Trophoblast cell (in vitro differentiated cells and primary cell): ENCODE data around the gene MC1R.

Source experiments
- DNase-seq, 2 donors: peaks; one replicate each; pipeline ENCODE4 v3.0.0-alpha.2; 2016
- H2AFZ ChIP-seq: 2 replicates; pipeline ENCODE4 v1.6.1; 2013; ENCODE audit warnings: low read length, moderate library complexity, mild to moderate bottlenecking; ENCODE audit not compliant: insufficient read depth, poor library complexity
- H2AK5ac ChIP-seq: 2 replicates; pipeline ENCODE4 v1.6.1; 2013; ENCODE audit warnings: mild to moderate bottlenecking, low read length
- H2BK120ac ChIP-seq: 2 replicates; pipeline ENCODE4 v1.6.1; 2013; ENCODE audit warnings: low read length, mild to moderate bottlenecking, moderate library complexity; ENCODE audit not compliant: insufficient read depth, poor library complexity
- H2BK12ac ChIP-seq: 2 replicates; pipeline ENCODE4 v1.6.1; 2013; ENCODE audit warnings: mild to moderate bottlenecking, low read length, moderate library complexity
- H2BK5ac ChIP-seq: 2 replicates; pipeline ENCODE4 v1.6.1; 2013; ENCODE audit warnings: low read length, low read depth, moderate library complexity, mild to moderate bottlenecking; ENCODE audit not compliant: poor library complexity
- H3K14ac ChIP-seq: 2 replicates; pipeline ENCODE4 v1.6.1; 2013; ENCODE audit warnings: mild to moderate bottlenecking, low read length
- H3K18ac ChIP-seq: 2 replicates; pipeline ENCODE4 v1.6.1; 2013; ENCODE audit warnings: mild to moderate bottlenecking, low read length
- H3K23ac ChIP-seq: 2 replicates; pipeline ENCODE4 v1.6.1; 2013; ENCODE audit warnings: low read length
- H3K27ac ChIP-seq: 2 replicates; pipeline ENCODE4 v1.5.1; 2013; ENCODE audit warnings: low read depth, mild to moderate bottlenecking, inconsistent platforms, low read length, moderate library complexity
- H3K27me3 ChIP-seq: 2 replicates; pipeline ENCODE4 v1.6.1; 2013; ENCODE audit warnings: inconsistent platforms, mild to moderate bottlenecking, low read length, moderate library complexity; ENCODE audit not compliant: insufficient read depth
- H3K36me3 ChIP-seq, 2 experiments: 1 replicate in 1 of 2; 2 replicates in 1 of 2; pipeline ENCODE4 v1.6.1; 2013; ENCODE audit warnings: low read length in 2 of 2, mild to moderate bottlenecking in 2 of 2, moderate library complexity in 1 of 2; ENCODE audit not compliant: insufficient read depth in 2 of 2, control insufficient read depth in 1 of 2
- H3K4ac ChIP-seq: 2 replicates; pipeline ENCODE4 v1.6.1; 2013; ENCODE audit warnings: low read depth, mild to moderate bottlenecking, low read length, moderate library complexity
- H3K4me1 ChIP-seq, 2 experiments: 1 replicate in 1 of 2; 2 replicates in 1 of 2; pipeline ENCODE4 v1.6.1; 2013; ENCODE audit warnings: low read length in 2 of 2, mild to moderate bottlenecking in 2 of 2, moderate library complexity in 1 of 2; ENCODE audit not compliant: insufficient read depth in 2 of 2, control insufficient read depth in 1 of 2
- H3K4me2 ChIP-seq: 2 replicates; pipeline ENCODE4 v1.6.1; 2013; ENCODE audit warnings: inconsistent platforms, mild to moderate bottlenecking, low read length, moderate library complexity
- H3K4me3 ChIP-seq: 2 replicates; pipeline ENCODE4 v1.5.1; 2013; ENCODE audit warnings: mild to moderate bottlenecking, low read depth, low read length, inconsistent platforms
- H3K79me1 ChIP-seq: one replicate; pipeline ENCODE4 v1.6.1; 2013; ENCODE audit warnings: low read length
- H3K79me2 ChIP-seq: 2 replicates; pipeline ENCODE4 v1.6.1; 2013; ENCODE audit warnings: low read length, mild to moderate bottlenecking; ENCODE audit not compliant: control insufficient read depth, insufficient read depth, poor library complexity
- H3K9ac ChIP-seq: 2 replicates; pipeline ENCODE4 v1.6.1; 2013; ENCODE audit warnings: mild to moderate bottlenecking, low read length
- H3K9me3 ChIP-seq: 2 replicates; pipeline ENCODE4 v1.6.1; 2013; ENCODE audit warnings: low read depth, mild to moderate bottlenecking, control low read depth, inconsistent platforms, low read length; ENCODE audit not compliant: insufficient read depth
- H4K12ac ChIP-seq: 2 replicates; pipeline ENCODE4 v1.6.1; 2013; ENCODE audit warnings: low read depth, mild to moderate bottlenecking, low read length, moderate library complexity
- H4K8ac ChIP-seq: 2 replicates; pipeline ENCODE4 v1.6.1; 2013; ENCODE audit warnings: low read depth, mild to moderate bottlenecking, low read length, moderate library complexity
- H4K91ac ChIP-seq: one replicate; pipeline ENCODE4 v1.6.1; 2013; ENCODE audit warnings: low read depth, mild to moderate bottlenecking, low read length, moderate library complexity
- WGBS: extraction: QIAGEN DNeasy Blood & Tissue Kit; methylation state at CpG from one replicate; pipeline ENCODE4 v1.1.7; 2013; ENCODE audit warnings: missing lambda C conversion rate; ENCODE audit not compliant: insufficient read length, insufficient coverage; ENCODE audit errors: extremely low coverage; 5-methylcytosine and 5-hydroxymethylcytosine counted together

The MC1R gene

GRCh38 chr16:89958068-89958467 is 39.4 kb downstream of the MC1R start:
- no peak overlapping the region for H4K91ac ChIP-seq

GRCh38 chr16:89958596-89958995 is 39.9 kb downstream of the MC1R start:
- peaks cover 2% of the 10 kb centered on the region for H3K9me3 ChIP-seq
- no peaks in the 10 kb centered on the region for H3K79me1 ChIP-seq
- no peak overlapping the region for H3K27ac ChIP-seq
- H2BK5ac ChIP-seq, result no peak overlapping the region
- H2AFZ ChIP-seq, result no peak overlapping the region
- WGBS, result no CpG with 5 or more reads among the region's 10 CpGs
- peaks cover 0 to 5% of the 10 kb centered on the region in 2 experiments for H3K4me1 ChIP-seq
- no peak overlapping the region for H4K8ac ChIP-seq
- H2BK120ac ChIP-seq, result no peak overlapping the region
- DNase-seq, result no peak
- no peak overlapping the region for H2AK5ac ChIP-seq
- H3K14ac ChIP-seq, result no peak overlapping the region
- H3K9ac ChIP-seq, result no peak overlapping the region
- H3K79me2 ChIP-seq, result no peaks in the 10 kb centered on the region
- H3K23ac ChIP-seq, result no peak overlapping the region
- H2BK12ac ChIP-seq, result no peak overlapping the region
- no peak overlapping the region for H3K18ac ChIP-seq
- no peak overlapping the region for H4K91ac ChIP-seq
- peaks cover 51 to 71% of the 10 kb centered on the region in 2 experiments for H3K36me3 ChIP-seq
- H3K4me2 ChIP-seq, result no peak overlapping the region
- H3K4ac ChIP-seq, result no peak overlapping the region
- H3K27me3 ChIP-seq, result no peaks in the 10 kb centered on the region
- H4K12ac ChIP-seq, result no peak overlapping the region
- no peak overlapping the region for H3K4me3 ChIP-seq

More at GRCh38 chr16:89958068-89958467, 39.4 kb downstream of the MC1R start:
- Histone ChIP-seq H3K4me2 (no peak overlapping the region), H3K27me3 (no peaks in the 10 kb centered on the region), H3K4me1 (peaks cover 0 to 5% of the 10 kb centered on the region in 2 experiments), H4K12ac (no peak overlapping the region), H2BK5ac (no peak overlapping the region), H3K27ac (no peak overlapping the region), H2BK120ac (no peak overlapping the region), H3K23ac (no peak overlapping the region), H3K4me3 (no peak overlapping the region), H3K4ac (no peak overlapping the region), H4K8ac (no peak overlapping the region), H2AK5ac (no peak overlapping the region), H3K18ac (no peak overlapping the region), H3K36me3 (peaks cover 48 to 66% of the 10 kb centered on the region in 2 experiments), H3K9ac (no peak overlapping the region), H2AFZ (no peak overlapping the region), H3K79me2 (no peaks in the 10 kb centered on the region), H3K14ac (no peak overlapping the region), H3K79me1 (no peaks in the 10 kb centered on the region), H3K9me3 (peaks cover 2% of the 10 kb centered on the region), H2BK12ac (no peak overlapping the region)
- peak in 1 of 2 donors; percentile 14 for DNase-seq
- no CpG with 5 or more reads among the region's 7 CpGs for WGBS

GRCh38 chr16:89960966-89961365 is 42.3 kb downstream of the MC1R start:
- no peak overlapping the region for H4K91ac ChIP-seq
- H3K18ac ChIP-seq, result no peak overlapping the region
- H3K79me2 ChIP-seq, result no peaks in the 10 kb centered on the region
- no peak overlapping the region for H3K9ac ChIP-seq
- WGBS, result no CpG with 5 or more reads among the region's 13 CpGs
- peaks cover 60 to 76% of the 10 kb centered on the region in 2 experiments for H3K36me3 ChIP-seq
- no peak overlapping the region for H3K23ac ChIP-seq
- H3K79me1 ChIP-seq, result no peaks in the 10 kb centered on the region
- no peaks in the 10 kb centered on the region for H3K27me3 ChIP-seq
- H2BK12ac ChIP-seq, result no peak overlapping the region
- H2AK5ac ChIP-seq, result no peak overlapping the region
- no peak overlapping the region for H3K14ac ChIP-seq
- no peak overlapping the region for H2BK5ac ChIP-seq
- H4K8ac ChIP-seq, result no peak overlapping the region
- no peak overlapping the region for H4K12ac ChIP-seq
- H2AFZ ChIP-seq, result no peak overlapping the region
- no peak overlapping the region for H3K4ac ChIP-seq
- peaks cover 2% of the 10 kb centered on the region for H3K9me3 ChIP-seq
- no peak for DNase-seq
- H3K27ac ChIP-seq, result no peak overlapping the region
- H2BK120ac ChIP-seq, result no peak overlapping the region
- no peak overlapping the region for H3K4me2 ChIP-seq
- H3K4me1 ChIP-seq, result peaks cover 0 to 5% of the 10 kb centered on the region in 2 experiments
- no peak overlapping the region for H3K4me3 ChIP-seq

- Histone ChIP-seq H2BK12ac (no peak overlapping the region), H3K36me3 (peaks cover 63 to 74% of the 10 kb centered on the region in 2 experiments), H3K14ac (no peak overlapping the region), H2BK5ac (no peak overlapping the region), H4K91ac (no peak overlapping the region), H4K8ac (no peak overlapping the region), H3K18ac (no peak overlapping the region), H2AK5ac (no peak overlapping the region), H3K27ac (no peak overlapping the region), H3K4me2 (no peak overlapping the region), H3K4me1 (peaks cover 0 to 5% of the 10 kb centered on the region in 2 experiments), H2AFZ (no peak overlapping the region), H3K9ac (no peak overlapping the region), H3K9me3 (peaks cover 2% of the 10 kb centered on the region), H2BK120ac (no peak overlapping the region), H3K79me1 (no peaks in the 10 kb centered on the region), H3K79me2 (no peaks in the 10 kb centered on the region), H3K23ac (no peak overlapping the region), H3K4ac (no peak overlapping the region), H4K12ac (no peak overlapping the region), H3K4me3 (no peak overlapping the region), H3K27me3 (no peaks in the 10 kb centered on the region)
- no peak for DNase-seq
- WGBS, result no CpG with 5 or more reads among the region's 23 CpGs
Observed at GRCh38 chr16:89961920-89962319, 43.3 kb downstream of the MC1R start.
